ENCODE measurements around the gene IL16.
"Not testable (repeated sequence)": the region's sequence is repeated elsewhere in the genome, so short reads cannot be mapped to it uniquely, and the experiment has no call there.

Gene IL16

DNA sequence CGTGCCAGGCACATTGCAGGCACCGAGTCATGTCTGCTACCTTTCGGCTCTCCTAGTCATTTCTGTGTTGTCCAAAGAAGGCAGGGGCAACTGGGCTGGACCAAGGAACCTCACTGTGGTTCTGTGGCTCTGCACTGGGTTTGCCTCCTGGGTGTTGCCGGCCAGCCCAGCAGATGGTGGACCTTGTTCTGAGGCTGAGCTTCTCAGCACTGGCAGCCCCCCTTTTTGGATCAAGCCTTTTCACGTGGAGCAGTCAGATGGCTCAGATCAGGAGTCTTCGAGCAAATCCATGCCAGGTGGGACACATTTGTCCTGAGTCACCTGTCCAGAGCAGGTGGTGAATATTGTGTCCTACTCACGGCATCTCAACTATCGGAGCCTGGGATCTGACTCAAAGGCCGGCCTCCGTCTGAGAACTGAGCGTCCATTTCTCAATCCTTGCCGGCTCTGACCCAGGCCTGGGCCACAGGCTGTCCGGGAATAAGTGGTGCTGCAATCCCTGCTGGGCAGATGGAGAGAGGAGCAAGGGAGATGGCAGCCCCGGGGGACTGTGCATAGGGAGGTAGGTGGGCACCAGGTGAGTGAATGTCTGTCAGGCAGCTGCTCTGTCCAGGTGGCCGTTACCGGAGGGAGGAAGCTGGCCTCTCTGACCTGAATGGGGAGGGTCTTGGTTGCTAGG lies at the start of gene IL16:
TSS of gene IL16 (plus strand) at position 304 of the 679 bp plus-strand sequence. CDS start 28,521 bp downstream, outside the sequence.
- no peak for DNase-seq

DNA sequence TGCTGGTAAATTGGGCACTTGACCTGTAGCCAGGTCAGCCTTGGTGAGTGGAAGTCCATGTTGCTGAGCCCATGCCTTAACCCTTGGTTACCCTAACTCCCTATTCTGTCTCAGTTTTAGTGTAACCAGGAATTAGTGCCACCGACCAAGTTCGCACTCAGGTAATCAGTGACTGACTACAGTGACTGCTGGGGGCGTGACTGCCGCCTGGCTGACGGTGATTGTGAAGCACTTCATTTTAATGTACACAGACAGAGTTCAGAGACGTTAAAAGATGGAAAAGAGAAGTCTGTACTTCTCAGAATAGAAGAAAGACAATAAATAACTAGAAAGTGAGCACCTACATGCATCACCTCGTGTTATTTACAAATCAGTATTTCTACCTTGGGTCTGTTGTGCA lies 45.3 kb upstream of the IL16 start:
- DNase-seq: no peak

DNA sequence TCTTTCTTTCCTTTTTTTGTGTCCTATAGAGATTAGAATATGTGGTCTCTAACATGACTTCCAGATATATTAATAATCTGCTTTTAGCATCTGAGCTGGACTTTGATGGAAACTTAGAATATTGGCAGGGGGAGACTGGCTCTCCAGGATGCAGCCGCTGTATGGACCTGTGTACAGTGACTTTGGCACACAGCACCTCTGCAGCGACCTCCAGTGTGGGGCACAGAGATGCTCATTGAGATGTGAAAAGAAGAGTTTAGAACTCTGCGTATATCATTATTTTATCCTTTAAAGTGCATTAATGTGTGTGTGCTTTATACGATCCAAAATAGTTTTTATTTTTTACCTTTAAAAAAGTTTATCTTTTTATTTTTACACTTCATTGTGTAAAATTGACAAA lies 44.3 kb upstream of the IL16 start:
- no peak for DNase-seq

DNA sequence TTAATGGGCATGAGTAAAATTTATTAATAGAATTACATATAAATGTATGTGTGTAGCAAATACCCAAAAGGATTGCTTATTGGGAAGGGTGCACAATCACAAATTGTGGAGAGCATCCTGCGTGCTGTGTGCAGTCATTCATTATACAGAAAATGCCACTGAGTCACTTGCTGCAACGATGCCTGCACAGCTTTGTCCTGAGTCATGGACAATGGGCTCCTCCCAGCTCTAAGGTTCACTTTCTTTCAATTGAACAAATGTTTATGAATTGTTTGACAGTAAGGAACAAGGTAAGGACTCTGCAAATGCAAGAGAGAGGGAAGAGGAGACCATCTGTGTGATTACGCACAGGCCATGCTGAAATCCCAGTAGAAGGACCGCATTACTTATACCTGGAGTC lies 43.9 kb upstream of the IL16 start:
- DNase-seq: no peak

DNA sequence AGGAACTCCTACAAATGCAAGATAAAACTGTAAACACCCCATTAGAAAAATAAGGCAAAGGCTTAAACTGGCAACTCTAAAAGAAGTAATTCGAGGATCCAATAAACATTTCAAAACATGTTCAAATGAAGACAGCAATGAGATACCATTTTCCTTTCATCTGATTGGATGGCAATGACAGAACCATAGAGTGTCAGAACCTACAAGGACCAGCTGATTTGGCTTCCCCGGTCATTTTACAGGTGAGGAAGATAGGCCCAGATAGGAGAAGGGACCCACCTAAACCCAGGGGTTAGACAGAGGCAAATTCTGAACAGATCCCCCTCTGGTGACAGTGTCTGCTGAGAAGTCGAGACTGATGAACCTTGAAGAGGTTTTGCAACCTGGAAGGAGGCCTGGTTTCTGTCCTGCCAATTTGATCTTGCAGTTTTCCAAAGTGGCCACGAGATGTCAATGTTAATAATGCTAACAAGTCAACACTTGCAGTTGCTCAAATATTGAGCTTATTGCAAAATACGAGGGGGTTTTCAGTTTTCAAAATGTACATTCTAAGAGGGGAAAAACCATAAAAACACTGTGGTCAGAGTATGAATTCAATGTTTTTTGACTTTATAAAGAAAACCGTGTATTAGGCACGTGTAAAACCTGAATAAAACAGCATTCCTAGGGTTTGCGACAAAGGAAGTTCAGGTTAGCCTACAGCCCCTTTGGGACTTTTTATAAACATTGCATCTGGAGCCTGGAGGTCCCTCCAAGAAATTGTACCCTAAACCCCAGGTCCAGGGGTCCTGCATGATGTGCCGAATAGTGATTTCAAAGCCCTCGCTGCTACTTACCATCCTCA lies 41.1 kb upstream of the IL16 start:
- DNase-seq: no peak

DNA sequence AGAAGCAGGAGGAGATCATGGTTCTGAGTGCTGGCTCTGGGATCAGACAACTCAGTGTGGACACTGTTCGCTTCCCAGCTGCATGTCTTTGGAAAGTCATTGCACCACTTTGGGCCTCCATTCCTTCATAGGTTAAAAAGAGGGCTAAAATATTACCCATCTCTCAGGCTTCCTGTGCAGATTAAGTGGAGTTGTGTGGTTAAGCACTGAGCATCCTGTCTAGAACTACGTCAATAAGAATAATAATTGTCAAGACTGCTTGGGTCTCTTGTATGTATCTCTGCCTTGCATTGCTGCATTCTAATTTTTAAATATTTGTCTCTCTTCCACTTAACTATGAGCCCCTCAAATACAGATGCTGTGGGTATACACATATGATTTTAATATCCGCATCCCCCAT lies 40.4 kb upstream of the IL16 start:
- no peak for DNase-seq

DNA sequence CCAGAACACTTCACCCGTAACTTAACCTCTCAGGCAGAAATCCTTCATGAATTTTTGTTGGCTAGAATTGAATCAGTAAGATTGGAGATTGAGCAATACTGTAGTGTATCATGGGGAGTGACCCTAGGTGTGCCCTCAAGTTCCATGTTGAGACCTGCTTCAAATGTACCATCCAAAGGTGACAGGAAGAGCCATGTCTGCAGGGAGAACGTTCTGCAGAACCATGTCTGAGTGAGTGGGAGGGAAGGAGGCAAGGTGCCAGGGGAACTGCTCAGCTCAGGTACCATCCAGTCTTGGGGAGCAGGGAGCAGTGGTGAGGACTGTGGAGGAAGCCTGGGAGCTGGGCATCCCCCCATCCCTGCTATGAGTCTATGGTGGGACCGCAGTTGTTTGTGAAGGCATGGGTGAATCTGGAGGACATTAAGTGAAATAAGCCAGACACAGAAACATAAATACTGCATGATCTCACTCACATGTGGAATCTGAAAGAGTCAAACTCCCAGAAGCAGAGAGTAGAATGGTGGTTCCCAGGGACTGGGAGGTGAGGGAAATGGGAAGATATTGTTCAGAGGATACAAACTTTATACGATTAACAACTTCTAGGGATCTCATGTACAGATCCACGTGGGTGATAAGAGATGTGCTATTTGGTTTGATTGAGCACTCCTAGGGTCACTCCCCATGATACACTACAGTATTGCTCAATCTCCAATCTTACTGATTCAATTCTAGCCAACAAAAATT lies 39.3 kb upstream of the IL16 start:
- no peak for DNase-seq

DNA sequence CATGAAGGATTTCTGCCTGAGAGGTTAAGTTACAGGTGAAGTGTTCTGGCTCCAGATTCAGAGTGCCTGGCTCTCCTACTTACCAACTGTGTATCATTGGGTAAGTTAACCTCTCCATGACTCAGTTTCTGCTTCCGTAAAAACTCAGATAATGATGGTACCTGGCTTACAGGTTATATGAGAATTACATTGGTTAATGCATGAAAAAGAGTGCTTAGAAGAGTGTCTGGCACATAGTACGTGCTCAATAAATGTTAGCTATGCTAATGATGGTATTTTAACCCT lies 38.8 kb upstream of the IL16 start:
- DNase-seq: no peak

DNA sequence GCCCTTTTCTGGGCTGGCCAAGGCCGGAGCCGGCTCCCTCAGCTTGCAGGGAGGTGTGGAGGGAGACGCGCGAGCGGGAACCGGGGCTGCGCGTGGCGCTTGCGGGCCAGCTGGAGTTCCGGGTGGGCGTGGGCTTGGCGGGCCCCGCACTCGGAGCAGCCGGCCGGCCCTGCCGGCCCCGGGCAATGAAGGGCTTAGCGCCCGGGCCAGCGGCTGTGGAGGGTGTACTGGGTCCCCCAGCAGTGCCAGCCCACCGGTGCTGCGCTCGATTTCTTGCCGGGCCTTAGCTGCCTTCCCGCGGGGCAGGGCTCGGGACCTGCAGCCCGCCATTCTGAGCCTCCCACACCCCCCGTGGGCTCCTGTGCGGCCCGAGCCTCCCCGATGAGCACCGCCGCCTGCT lies 38.1 kb upstream of the IL16 start:
- DNase-seq: not testable (repeated sequence)

DNA sequence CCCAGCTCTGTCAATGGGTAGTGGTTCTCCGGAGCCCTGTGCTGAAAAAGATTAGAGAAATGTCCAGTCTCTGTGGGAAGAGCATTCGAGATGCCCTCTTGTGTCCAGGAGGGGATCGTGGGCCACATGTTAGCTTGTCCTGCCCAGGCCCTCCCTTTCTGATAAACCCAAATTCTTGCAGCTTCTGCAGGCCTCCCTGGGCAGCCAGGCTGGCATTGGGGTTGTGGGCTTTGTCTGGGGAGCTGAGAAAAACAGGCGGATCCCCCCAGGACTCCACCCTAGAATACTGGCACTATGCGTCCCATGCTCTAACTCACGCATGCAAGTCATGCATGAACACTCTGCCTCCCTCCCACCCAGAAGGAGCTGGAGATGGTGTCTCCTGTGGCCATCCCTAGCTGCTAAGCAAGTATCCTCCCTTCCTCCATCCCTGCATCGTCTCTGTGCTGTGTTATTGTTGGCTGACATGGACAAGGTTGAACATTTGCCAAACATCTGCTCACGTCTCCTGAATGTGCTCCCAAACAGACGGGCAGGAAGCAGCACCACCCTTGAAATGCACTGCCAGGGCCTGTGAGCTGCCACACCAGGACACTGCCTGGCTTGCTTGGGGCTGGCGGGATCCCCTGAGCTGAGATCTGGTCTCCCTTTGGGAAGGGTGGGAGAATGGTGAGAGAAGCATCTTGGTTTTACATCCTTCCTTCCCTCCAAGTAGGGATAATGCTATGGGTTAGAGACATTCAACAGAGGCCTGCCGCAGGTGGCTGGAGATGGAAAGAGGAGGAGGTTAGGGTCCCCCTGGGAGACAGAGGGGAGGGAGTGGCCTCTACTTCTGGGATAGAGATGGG lies 36.1 kb upstream of the IL16 start:
- DNase-seq: no peak

DNA sequence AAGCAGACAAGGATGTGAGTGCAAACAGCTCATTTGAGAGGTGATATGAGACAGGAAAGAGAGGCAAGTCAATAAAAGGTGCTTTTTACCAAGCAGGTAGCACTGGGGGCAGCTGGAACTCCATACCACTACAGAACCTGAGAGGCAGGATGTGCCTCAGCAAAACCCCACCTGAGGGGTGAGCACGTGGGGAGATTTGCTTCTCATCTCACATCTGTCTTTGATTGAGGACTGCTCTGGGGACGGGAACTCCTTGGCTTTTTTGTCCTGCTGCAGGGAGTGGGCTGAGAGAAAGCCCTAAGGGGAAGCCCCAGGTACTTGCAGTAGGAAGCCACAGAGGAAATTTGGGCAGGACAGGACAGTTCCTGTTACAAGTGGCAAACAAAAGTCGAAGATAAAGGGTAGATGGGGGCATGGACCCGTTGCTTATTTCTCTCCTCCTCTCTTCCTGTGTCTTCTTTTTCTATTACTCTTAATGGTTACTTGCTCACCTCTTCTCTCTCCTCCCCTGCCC lies 35.5 kb upstream of the IL16 start:
- DNase-seq: no peak

DNA sequence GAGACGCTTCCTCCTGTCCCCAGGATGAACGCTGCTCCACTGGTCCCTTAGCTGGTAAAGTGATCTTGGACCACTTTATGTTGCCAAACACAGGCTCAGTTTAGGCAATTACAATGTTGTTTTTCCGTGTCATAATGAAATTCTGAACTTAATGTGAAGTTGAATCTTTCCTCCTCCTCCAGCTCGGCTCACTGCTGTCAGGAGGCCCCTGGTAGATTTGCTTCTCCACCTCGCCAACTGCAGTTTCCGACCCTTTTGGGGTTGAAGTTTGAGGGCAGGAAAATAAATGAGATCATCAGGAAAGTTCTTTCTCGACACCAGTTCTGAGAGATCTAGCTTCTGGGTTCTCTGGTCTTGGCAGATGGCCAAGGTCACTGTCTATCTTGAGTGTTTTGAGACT lies 34.8 kb upstream of the IL16 start:
- no peak for DNase-seq

DNA sequence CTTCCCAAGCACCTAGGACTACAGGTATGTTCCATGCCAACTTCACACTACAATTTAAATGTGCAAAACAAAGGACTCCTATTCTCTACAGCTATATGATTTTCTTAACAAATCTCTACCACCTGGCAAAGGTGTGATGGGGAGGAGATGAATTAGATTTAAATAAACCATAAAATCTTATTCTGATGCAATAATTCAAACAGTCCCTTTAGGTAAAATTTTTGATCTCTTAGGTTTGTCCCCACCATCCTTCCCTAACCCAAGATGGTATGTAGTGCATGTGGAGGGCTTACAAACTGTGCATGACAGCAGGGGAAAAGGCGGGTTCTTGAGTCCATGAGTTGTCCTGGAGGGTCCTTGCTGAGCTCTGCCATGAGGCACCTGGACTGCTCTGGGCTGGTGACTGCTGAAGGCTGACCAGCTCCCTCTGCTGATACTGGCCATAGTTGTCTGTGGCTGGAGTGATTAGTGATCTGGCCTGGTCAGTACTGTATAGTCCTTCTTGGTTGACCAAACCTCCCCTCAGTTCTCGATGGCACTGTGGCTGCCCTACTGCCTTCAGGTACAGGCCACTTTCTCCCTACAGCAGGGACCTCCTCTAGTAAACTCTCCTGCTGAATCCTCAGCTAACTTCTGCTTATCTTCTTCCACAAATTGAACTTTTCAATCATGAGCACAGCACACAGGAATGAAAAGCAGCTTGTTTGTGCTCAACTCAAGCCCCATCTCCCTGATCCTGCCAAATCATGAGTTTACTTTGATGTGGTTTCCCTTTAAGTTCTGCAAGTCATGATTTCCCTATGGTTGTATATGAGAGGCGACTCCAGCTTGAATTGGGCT lies 32.5 kb upstream of the IL16 start:
- DNase-seq: no peak

DNA sequence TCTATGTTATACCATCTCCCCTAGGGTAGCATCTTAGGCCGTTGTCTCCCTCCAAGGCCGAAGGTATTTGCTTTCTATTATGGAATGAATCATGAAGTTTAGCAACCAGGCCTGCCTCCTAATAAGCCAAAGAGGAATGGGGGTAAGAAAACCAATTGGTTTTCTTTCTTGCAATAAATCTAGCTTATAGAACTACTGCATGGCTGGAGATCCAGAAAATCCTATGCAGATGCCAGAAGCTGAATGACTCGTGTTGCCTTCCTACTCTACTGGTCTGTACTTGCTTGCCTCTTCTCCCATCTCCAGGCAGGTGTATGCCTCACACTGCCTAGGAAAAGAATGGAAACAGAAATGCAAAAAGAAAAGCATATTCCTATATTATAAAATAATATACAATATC lies 31.1 kb upstream of the IL16 start:
- no peak for DNase-seq

DNA sequence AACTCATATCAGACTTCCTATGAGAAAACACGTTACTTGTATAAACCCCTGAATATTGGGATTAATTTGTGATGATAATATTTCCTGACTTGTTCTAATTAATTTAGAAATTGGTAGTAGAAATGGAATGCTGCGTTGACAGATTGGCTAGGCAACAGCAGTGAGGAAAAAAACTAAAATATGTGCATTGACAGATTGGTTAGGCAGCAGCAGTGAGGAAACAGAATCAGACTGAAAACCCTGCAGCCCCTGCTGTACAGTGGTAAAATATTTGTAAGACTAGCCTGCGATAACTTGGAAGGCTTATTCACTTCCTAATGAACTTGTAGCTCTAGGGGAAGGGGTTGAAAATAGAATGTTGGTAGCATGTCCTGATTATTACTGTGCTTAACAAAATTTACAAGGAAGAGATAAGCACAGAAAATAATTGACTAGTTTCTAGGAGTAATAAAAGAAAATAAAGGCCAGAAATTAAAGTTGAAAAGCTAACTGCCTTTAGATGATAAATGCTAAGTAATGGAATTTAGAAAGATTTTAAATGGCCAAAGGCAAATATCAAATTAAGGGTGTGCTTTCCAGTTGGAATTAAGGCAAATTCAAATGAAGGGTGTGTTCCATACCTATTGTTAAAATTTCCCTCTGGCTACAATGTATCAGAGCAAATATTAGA lies 29.9 kb upstream of the IL16 start:
- DNase-seq: no peak

DNA sequence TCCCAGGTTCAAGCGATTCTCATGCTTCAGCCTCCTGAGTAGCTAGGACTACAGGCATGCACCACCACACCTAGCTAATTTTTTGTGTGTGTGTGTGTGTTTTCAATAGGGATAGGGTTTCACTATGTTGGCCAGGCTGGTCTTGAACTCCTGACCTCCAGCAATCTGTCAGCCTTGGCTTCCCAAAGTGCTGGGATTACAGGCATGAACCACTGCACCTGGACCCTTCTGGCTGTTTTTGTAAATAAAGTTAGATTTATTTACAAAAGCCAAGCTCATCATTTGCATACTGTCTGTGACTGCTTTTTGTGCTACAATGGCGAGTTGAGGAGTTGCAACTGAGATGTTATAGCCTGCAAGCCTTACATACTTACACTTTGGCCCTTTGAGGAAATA lies 28.6 kb upstream of the IL16 start:
- DNase-seq: no peak

DNA sequence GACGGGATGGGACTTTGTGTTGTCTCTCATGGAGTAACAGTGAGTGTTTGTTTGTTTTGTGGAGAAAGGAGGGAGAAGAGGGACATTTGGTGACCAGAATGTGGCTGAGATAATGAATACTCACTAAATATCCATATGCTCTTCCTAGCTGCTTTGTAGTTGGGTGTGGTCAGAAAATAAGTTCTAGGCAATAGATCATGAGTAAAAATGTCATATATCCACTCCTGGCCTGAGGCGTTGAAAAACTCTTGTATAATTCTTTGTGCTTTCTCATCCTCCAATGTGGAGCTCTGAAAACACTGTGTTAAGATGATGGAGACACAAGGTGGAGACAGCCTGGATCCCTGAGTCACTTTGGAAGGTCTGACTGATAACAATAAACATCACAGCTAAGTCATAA lies 28.0 kb upstream of the IL16 start:
- no peak for DNase-seq

DNA sequence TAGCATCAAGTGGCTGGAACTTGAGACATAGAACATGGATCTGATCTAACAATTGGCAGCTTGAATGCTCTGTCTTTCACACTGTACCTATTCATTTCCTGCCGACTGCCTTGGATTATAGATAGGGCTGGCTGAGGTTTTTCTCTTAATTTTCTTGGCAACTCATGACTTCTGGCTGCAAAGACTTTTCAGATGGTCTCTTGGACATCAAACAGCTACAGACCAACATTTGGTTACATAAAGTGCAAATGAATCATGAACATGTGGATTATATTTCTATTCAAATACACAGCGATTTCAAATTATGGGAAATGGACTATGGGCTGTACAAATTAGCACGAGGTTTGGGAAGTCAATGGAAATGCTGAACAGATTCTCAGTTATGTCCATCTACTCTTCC lies 26.2 kb upstream of the IL16 start:
- no peak for DNase-seq

DNA sequence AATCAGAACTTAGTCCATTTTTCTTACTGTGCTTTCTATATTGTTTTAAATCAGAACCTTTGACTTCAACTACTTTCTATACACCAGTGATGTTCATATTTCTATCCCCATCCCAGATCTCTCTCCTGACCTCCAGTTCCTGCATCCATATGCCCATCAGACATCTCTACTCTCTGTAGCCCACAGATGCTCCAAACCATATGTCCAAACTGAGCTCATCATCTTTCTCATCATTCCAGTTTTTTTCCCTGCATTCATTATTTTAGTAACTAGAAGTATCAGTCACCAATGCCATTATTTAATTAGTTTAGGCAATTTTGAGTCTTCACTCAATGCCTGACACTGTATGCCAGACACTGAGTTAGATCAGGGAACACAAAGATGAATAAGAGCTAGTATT lies 25.4 kb upstream of the IL16 start:
- DNase-seq: no peak

DNA sequence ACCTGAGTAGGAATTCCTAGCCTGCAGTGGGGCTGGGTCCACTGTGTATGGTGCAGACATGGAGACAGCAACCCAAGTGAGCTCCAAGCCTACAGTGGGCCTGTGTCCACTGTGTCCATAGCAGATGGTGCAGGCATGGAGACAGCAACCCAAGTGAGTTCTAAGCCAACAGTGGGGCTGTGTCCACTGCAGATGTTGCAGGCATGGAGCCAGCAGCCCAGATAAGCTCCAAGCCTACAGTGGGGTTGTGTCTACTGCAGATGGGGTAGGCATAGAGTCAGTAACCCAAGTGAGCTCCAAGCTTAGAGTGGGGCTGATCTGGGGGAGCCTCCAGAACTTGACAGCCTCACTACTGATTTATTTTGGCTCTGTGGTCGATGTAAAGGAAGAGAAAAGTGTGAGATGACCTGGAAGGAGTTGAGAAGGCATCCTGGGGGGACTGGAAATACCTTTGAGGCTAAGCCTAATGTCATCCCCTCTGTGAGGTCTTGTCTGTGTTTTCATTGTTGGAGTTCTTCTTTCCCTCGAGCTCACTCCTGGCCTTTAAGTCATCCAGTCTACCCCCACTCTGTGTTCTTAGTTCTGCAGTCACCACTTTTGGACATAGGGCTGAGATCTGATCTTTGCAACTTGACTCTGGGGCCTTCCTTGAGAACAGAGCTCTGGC lies 22.4 kb upstream of the IL16 start:
- DNase-seq: no peak

DNA sequence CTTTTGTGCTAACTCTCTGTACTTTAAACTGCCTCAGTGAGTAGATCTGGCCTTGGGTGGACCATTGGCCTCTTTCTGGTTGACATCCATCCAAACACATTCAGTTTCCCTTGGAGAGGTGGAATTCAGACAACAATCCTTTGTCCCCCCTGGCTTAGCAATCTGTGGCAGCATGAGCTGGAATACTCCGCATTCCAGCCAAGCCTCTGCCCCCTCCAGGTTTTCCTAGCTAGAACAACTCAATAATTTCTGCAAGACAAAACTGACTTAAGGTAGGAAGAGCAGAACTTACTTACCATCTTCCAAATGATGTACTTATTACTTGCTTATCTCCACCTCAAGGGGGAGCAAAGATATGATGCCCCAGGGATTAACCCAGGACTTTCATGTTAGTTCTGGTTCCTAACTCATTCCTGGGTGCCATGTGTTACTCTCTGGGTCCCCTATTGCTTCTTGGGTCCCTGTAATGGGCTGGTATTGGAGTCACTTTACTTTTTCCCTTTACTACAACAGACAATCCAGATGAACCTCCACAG lies 21.8 kb upstream of the IL16 start:
- no peak for DNase-seq
